Measurements from ENCODE around the gene EPS8L3. TPM values are rescaled to one million over a fixed set of nuclear protein-coding genes. Genes with fewer than 3 reads are reported as not detected.
A peak's percentile ranks its signal among the peaks of the same experiment; 100 is the strongest.

The EPS8L3 gene
- total and polyA plus RNA-seq, 2 of the 4 experiments (the other 2 are of a cell fraction), result not detected

GRCh38 chr1:109791495-109792043 lies 27.8 kb upstream of the EPS8L3 start:
- no peaks in the 10 kb centered on the region for H4K20me1 ChIP-seq (ENCODE audit: insufficient read depth, low read length)
- BruUV-seq (replicated peaks), result no TSS peak
- no peak overlapping the region for H3K23ac ChIP-seq (ENCODE audit: low read depth, low read length)
- no peaks in the 10 kb centered on the region for H3K9me3 ChIP-seq (ENCODE audit: control insufficient read depth, insufficient read depth, low read length)
- ATAC-seq (ENCODE audit: low read depth) (no peak), DNase-seq (no peak)
- H3K27me3 ChIP-seq (ENCODE audit: control insufficient read depth, insufficient read depth, low read length), result no peaks in the 10 kb centered on the region
- in situ Hi-C loops (cut with MboI; ENCODE audit: low sequenced_read_pairs) (loop anchor here (25.0 kb wide), 1 partner anchor 121 kb away; the partner anchor contains the start of gene CSF1), intact Hi-C loops (cut with micrococcal nuclease) (loop anchor here (1.0 kb wide), 1 partner anchor 193 kb away; the partner anchor contains the start of gene AHCYL1), dilution Hi-C loops (cut with HindIII; ENCODE audit: low sequenced_read_pairs, unreplicated experiment) (no loop called here)
- peak overlapping the region; percentile 41; the same call in 1 of the 2 replicates for H3K56ac ChIP-seq (ENCODE audit: extremely low read depth, insufficient read depth, low read length)
- no peak overlapping the region for H3K4me3 ChIP-seq (ENCODE audit: insufficient read depth, low read depth, low read length)
- peak overlapping the region; percentile 51 to 86; a peak in 2 of 4 replicates for H4K8ac ChIP-seq (ENCODE audit: low read depth in 2 of 2, low read length in 2 of 2)
- H3K4me2 ChIP-seq (ENCODE audit: low read depth, low read length), result no peak overlapping the region
- H2BK120ac ChIP-seq (ENCODE audit: low read depth, low read length), result peak overlapping the region; percentile 98
- H2AFZ ChIP-seq (replicated peaks; ENCODE audit: low read length, poor library complexity), result peak overlapping the region; percentile 86
- POLR2A ChIA-PET (ENCODE audit: unreplicated experiment), result no interaction called here
- WGBS, 2 experiments (ENCODE audit: extremely low coverage in 2 of 2, insufficient read length in 1 of 2), result 60% methylated on average over 1 of the region's 9 CpGs; no CpG with 5 or more reads in 1 of the 2 experiments
- peak overlapping the region; percentile 97 for H2AK5ac ChIP-seq (ENCODE audit: low read depth, low read length)
- peak overlapping the region; percentile 53; the same call in 1 of the 2 replicates for H3K27ac ChIP-seq (ENCODE audit: insufficient read depth, low read length)
- peak overlapping the region; percentile 75 for H2BK20ac ChIP-seq (ENCODE audit: low read depth, low read length)
- peak overlapping the region; percentile 92; the same call in 2 of the 3 replicates for H2BK15ac ChIP-seq (ENCODE audit: low read depth, low read length)
- peak overlapping the region; percentile 24; the same call in 1 of the 2 replicates for H3K18ac ChIP-seq (ENCODE audit: low read depth, low read length)
- CTCF ChIA-PET, result interaction anchor here (0.6 to 1.8 kb wide), 9 partner anchors 9 to 193 kb away, joined by 3 to 19 read pairs (median 3); partner anchors contain the start of gene AHCYL1
- H3K36me3 ChIP-seq (ENCODE audit: control insufficient read depth, insufficient read depth, low read length), result no peaks in the 10 kb centered on the region
- H3K9ac ChIP-seq (ENCODE audit: low read depth, low read length), result peak overlapping the region; percentile 44
- H3K4ac ChIP-seq (ENCODE audit: low read depth, low read length), result peak overlapping the region; percentile 86
- peaks cover 38% of the 10 kb centered on the region for H3K4me1 ChIP-seq (ENCODE audit: control insufficient read depth, insufficient read depth, low read length)
- TF ChIP-seq SMC3 (IDR thresholded peaks at IDR 0.05; ENCODE audit: low read depth, low read length) (no peak), CEBPB (IDR thresholded peaks at IDR 0.05; ENCODE audit: low read depth, low read length) (no peak), BHLHE40 (IDR thresholded peaks at IDR 0.05; ENCODE audit: low read depth, low read length) (no peak)
- peak overlapping the region; percentile 91 for H4K91ac ChIP-seq (ENCODE audit: insufficient read depth, low read depth, low read length)
- peak overlapping the region; percentile 92 for H2AK9ac ChIP-seq (replicated peaks; ENCODE audit: low read depth, low read length, poor library complexity)
- peaks cover 24% of the 10 kb centered on the region for H3K9me1 ChIP-seq (ENCODE audit: insufficient read depth, low read length)
- peak overlapping the region; percentile 33; the same call in 1 of the 2 replicates for H4K5ac ChIP-seq (ENCODE audit: low read depth, low read length)
- H3K79me1 ChIP-seq (ENCODE audit: low read depth in 1 of 2, low read length in 2 of 2), result no peaks in the 10 kb centered on the region
- H3K14ac ChIP-seq (replicated peaks; ENCODE audit: low read depth, low read length), result peak overlapping the region; percentile 75
- peak overlapping the region; percentile 18 for H2BK5ac ChIP-seq (ENCODE audit: low read depth, low read length, poor library complexity, severe bottlenecking)

All from IMR-90 (cell line).